HG03432 (cell line): ENCODE results near the gene EXOSC5.
A peak's percentile ranks its signal among the peaks of the same experiment; 100 is the strongest.
"Not testable (repeated sequence)": the region's sequence is repeated elsewhere in the genome, so short reads cannot be mapped to it uniquely, and the experiment has no call there.

Experiments used
- ATAC-seq: cut with Tn5 transposase; IDR thresholded peaks from one replicate; pipeline ENCODE4 v1.9.1; 2021; ENCODE audit warnings: mild to moderate bottlenecking, moderate library complexity; ENCODE audit not compliant: unreplicated experiment

Gene EXOSC5

GRCh38 chr19:41408846-41409245, 11.7 kb upstream of the EXOSC5 start:
- ATAC-seq, result not testable (repeated sequence)

DNA sequence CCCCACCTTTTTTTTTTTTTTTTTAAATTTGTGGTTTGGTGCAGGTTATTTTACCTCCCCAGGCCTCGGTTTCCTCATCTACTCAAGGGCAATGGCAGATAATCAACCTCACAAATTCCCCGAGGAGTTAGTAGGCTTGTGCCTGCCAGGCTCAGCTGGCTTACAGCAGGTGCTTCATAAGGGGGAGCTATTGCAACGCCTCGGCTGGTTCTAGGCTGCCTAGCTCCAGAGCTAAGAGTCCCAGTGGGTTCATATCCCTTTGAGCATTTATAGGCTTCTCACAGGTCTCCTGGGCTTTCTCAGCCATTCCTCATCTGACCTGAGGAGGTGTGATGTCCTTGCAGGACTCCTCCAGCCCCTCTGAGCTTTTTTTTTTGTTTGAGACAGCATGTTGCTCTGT, 11.1 kb upstream of the EXOSC5 start:
- no peak for ATAC-seq

- no peak for ATAC-seq
These were observed 10.1 kb upstream of the EXOSC5 start for GRCh38 chr19:41407271-41407670.

DNA sequence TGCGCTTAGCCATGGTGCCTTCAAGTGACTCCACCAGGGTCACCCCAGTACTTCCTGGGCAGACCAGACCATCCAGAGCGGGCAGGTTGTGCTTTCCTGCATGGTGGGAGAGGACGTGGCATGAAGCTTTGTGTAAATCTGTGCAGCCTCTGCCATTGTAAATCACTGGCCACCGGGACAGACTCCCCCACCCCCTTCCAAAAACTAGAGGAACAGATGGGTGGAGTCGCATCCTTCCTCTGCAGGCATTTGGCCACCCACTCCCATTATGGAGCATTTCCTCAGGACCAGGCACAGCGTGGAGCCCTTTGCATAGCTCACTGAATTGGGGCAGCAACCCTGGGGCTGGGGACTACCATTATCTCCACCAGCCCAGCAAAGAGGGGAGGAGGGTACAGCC, 8.6 kb upstream of the EXOSC5 start:
- ATAC-seq, result no peak

DNA sequence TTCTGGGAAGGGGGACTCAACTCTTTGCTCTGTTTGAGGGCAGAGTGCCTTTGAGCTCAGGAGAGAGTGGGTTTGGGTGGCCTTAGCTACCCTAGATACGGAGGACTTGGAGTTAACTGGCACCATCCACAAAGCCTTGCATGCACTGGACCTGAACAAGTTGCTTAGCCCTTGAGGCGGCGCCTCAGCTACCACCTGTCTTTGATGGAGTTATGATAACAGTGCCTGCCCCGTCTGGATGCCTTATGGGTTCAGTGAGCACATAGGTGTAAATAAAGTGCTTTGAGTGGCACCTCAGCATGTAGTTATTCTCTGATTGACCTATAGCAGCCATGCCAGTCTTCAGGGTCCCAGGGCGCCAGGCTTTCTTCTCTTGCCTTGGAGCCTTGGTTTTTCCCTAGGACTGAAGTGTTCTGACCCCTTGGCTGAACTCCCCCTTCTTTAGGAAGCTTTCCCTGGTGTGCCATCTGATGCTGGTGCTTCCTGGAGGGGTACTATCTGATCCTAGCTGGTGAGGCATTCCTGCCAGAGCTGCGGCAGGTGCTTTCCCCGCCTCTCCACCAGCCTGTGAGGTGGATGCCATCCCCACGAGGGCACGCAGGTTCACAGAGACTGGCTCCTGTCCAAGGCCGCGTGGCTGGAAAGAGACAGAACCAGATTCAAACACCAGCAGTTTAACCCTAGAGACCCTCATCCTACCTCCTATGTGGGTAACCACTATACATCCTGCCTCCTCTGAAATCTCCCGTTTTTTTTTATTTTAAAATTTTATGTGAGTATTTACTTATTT, 6.2 kb upstream of the EXOSC5 start:
- no peak for ATAC-seq

DNA sequence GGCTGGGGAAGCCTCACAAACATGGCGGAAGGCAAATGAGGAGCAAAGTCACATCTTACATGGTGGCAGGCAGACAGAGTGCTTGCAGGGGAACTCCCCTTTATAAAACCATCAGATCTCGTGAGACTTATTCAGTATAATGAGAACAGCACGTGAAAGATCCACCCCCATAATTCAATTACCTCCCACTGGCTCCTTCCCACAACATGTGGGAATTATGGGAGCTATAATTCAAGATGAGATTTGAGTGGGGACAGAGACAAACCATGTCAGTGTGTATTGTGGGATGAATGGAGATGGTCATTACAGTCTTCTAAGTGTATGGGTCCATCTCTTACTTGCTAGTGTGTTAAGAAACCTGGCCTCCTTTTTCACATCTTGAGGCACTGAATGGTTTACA, 4.9 kb upstream of the EXOSC5 start:
- no peak for ATAC-seq

GRCh38 chr19:41401483-41401882, 4.3 kb upstream of the EXOSC5 start:
- no peak for ATAC-seq

- no peak for ATAC-seq
These were observed 2.4 kb upstream of the EXOSC5 start for GRCh38 chr19:41399525-41399924.

DNA sequence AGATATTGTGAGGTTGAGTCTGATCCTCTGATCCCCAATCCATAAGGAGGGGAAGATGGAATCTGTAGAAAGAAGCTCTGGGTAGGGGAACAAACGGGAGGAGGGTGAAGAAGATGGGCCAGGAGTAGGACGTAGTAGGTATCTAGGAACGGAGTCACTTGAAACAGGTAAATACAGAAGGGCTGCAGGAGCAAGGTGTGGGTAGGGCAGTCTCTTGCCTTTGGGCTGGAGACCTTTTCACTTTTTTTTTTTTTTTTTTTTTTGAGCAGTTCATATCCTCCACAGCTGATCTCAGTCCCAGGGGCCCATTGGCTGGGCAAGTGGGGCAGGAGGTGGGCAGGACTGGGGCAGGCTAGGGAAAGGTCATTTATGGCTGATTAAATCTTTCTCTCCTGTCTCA, 1.9 kb upstream of the EXOSC5 start:
- no peak for ATAC-seq

- ATAC-seq, result no peak
These were observed 1.4 kb upstream of the EXOSC5 start for GRCh38 chr19:41398598-41398997.

- no peak for ATAC-seq
These were observed 875 bp upstream of the EXOSC5 start for GRCh38 chr19:41398050-41398418.

- no peak for ATAC-seq
These were observed 1.8 kb downstream of the EXOSC5 start for GRCh38 chr19:41395355-41395754.

- no peak for ATAC-seq
These were observed 4.4 kb downstream of the EXOSC5 start for GRCh38 chr19:41392775-41393174.

GRCh38 chr19:41391618-41392017, 5.5 kb downstream of the EXOSC5 start:
- ATAC-seq, result no peak

- no peak for ATAC-seq
These were observed 10.7 kb downstream of the EXOSC5 start for GRCh38 chr19:41386442-41386841.

DNA sequence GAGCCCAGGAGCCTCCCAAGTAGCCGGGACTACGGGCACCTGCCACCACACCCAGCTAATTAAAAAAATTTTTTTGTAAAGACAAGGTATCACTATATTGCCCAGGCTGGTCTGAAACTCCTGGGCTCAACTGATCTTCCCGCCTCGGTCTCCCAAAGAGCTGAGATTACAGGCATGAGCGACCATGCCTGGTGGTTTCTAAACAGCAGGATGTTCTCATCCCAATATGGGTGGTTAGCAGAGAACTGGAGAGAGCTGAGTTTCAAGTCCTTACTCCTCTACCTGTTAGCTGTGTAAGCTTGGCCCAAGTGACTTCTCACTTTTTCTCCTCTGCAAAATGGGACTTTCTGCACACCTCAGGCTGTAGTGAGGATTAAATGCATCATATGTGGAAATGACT, 12.8 kb downstream of the EXOSC5 start:
- ATAC-seq, result no peak

DNA sequence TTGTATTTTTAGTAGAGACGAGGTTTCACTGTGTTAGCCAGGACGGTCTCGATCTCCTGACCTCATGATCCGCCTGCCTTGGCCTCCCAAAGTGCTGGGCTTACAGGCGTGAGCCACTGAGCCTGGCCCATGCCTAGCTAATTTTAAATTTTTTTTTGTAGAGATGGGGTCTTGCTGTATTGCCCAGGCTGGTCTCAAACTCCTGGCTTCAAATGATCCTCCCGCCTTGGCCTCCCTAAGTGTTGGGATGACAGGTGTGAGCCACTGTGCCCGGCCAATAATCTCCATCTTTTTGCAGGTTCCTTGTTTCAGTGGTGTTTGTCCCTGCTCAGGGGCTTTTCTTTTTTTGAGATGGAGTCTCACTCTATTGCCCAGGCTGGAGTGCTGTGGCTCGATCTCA, 15.6 kb downstream of the EXOSC5 start:
- ATAC-seq, result not testable (repeated sequence)

- peak; percentile 70 for ATAC-seq
These were observed 19.0 kb downstream of the EXOSC5 start for GRCh38 chr19:41377977-41378709.

DNA sequence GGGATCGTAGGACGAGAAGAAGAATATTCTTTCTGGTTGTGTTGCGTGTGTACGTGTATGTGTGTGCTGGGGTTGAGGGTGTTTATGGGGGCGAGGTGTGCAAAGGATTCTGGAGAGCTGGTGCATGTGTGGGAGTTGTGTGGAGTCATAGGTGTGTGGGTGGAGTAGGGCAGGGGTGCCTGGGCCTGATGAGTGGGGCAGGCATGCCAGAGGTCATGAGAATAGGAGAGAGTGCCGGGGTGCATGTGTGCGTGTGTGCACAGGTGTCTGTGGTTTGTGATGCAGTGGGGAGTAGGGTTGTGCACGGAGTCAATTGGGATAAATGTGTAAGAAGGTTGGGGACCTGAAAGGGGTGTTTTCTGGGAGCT, 20.2 kb downstream of the EXOSC5 start:
- ATAC-seq, result no peak

DNA sequence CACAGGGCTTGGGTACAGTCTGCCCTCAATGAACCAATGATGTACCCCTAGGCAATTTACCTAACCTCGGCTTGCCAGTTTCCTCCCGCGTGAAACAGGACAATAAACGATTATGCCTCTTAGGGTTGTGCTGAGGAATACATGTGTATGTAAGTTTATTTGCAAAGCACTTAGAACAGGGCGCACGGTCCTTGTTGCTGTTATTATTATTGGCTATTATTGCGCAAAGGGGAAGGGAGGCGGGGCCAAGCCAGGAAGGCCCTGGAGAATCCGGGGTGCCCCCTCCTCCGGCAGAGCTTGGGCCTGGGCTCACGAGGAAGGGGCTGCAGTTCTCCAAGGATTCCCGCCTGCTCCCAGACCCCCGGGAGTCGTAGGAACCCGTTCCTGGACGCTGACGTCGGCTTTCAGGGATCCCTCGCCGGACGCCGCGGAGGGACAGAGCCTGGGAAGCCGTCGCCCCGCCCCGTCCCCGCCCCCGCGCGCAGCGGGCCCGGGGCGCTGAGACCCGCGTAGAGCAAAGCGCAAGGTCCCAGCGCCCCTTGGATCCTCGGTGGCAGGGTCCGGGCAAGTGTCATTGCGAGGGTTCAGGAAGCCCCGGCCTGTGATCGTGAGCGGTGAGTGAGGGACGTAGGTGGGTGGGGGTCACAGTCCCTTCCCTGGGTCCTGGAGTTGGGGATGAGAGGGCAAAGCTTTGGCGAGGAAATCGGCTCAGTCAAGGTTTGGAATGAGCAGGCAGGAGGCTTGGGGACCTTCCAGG, 20.7 kb downstream of the EXOSC5 start, which contains the start of gene TMEM91:
TMEM91 (plus strand) TSS at position 293 of the 757 bp plus-strand sequence. CDS start 1,777 bp downstream, outside the sequence.
- no peak for ATAC-seq

DNA sequence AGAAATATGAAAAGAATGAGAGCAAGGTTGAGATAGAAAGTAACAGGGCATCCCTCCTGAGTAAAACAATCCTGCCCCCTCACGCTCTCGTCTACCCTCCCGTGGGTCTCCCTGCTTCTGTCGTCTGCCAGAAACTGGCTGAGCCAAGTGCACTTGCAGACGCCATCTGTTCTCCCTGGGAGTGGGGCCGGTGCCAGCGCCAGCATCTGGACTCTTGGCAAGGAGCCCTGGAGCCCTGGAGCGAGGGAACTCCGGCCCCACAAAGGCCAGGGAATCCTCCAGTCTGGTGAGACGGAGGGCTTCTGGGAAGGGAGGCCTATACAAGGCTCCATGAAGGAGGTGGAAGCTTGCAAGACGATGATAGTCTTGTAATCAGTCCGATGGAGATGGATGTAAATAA, 23.2 kb downstream of the EXOSC5 start:
- ATAC-seq, result no peak

DNA sequence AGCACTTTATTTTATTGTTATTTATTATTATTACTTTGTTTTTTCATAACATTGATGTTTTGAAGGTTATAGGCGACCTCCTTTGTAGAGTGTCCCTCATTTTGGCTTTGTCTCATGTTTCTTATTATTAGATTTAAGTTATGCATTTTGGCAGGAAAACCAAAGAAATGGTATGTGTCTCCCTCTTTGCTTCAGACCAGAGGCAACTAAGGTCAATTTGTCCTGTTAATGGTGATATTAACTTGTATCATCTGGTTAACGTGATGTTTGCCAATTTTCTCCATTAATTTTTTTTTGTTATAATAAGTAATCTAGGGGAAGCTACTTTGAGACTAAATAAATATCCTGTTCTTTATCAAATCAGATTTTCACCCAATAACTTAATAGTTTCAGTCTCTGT, 24.7 kb downstream of the EXOSC5 start:
- ATAC-seq, result no peak
